Adrenal gland (tissue), 5 donors: ENCODE data around the gene CD86.

ENCODE experiments used
- CTCF ChIP-seq, 6 experiments: fragments of 450-650 bp in 4 of 6; fragments of 200-600 bp in 2 of 6; sonication (generic) in 1 of 6; IDR thresholded peaks; 1 replicate in 5 of 6; 2 replicates in 1 of 6; pipeline versions ENCODE4 v1.5.1 to v1.8.0; 2016 to 2021; ENCODE audit warnings: antibody characterized with exemption in 6 of 6, mild to moderate bottlenecking in 2 of 6, moderate library complexity in 1 of 6
- POLR2A ChIP-seq, 2 donors: fragments of 450-650 bp; IDR thresholded peaks; one replicate each; pipeline ENCODE4 v1.6.1; 2017; ENCODE audit warnings: antibody characterized with exemption in 2 of 2, mild to moderate bottlenecking in 2 of 2, moderate library complexity in 1 of 2
- donor health status: DM: no; HTN: no; CAD: no.

GRCh38 chr3:122057671-122058070, 2.5 kb downstream of the CD86 start:
- TF ChIP-seq POLR2A (IDR thresholded peaks at IDR 0.05) = no peak
- TF ChIP-seq CTCF (IDR thresholded peaks at IDR 0.05) = no peak
